Gastrocnemius medialis (tissue), 4 donors: Measurements from ENCODE around the gene SKAP2. TPM values are rescaled to one million over a fixed set of nuclear protein-coding genes. Genes with fewer than 3 reads are reported as not detected.

Experiments used
- ATAC-seq, 2 donors: fragments of 150-250 bp; one replicate each; pipeline ENCODE4 v1.9.1; 2016
- DNase-seq, 2 donors: peaks; one replicate each; pipeline ENCODE4 v3.0.0-alpha.2; 2019
- H3K27ac ChIP-seq, 4 donors: fragments of 200-600 bp; sonication (generic); 1 replicate in 1 of 4; 2 replicates in 3 of 4; pipeline ENCODE4 v1.5.1; 2016 to 2018; ENCODE audit warnings: mild to moderate bottlenecking in 2 of 4, moderate library complexity in 1 of 4
- H3K27me3 ChIP-seq, 3 donors: fragments of 200-600 bp; sonication (generic) in 2 of 3; 1 replicate in 1 of 3; 2 replicates in 2 of 3; pipeline versions ENCODE4 v1.5.1 to v1.6.0; 2016 to 2019; ENCODE audit warnings: mild to moderate bottlenecking in 1 of 3, moderate library complexity in 1 of 3
- H3K36me3 ChIP-seq, 2 donors: fragments of 200-600 bp; sonication (generic) in 1 of 2; one replicate each; pipeline ENCODE4 v1.5.1; 2017 to 2018
- H3K4me1 ChIP-seq, 2 donors: fragments of 200-600 bp; sonication (generic) in 1 of 2; one replicate each; pipeline ENCODE4 v1.5.1; 2016 to 2017; ENCODE audit warnings: mild to moderate bottlenecking in 2 of 2
- H3K4me3 ChIP-seq, 4 donors: fragments of 200-600 bp; sonication (generic) in 3 of 4; 1 replicate in 1 of 4; 2 replicates in 3 of 4; pipeline ENCODE4 v1.5.1; 2016 to 2019; ENCODE audit warnings: mild to moderate bottlenecking in 2 of 4
- H3K9me3 ChIP-seq, 3 donors: fragments of 200-600 bp; sonication (generic) in 2 of 3; 1 replicate in 1 of 3; 2 replicates in 2 of 3; pipeline ENCODE4 v1.5.1; 2016 to 2019
- POLR2A ChIP-seq, 2 donors: fragments of 450-650 bp; IDR thresholded peaks; one replicate each; pipeline ENCODE4 v1.6.1; 2017; ENCODE audit warnings: antibody characterized with exemption in 2 of 2, mild to moderate bottlenecking in 2 of 2, moderate library complexity in 2 of 2
- in situ Hi-C, 4 donors: fragments of 200-750 bp; cut with MboI; loops; one replicate each; pipeline versions ENCODE4 v1.15.0 to v1.8.0; 2017; ENCODE audit warnings: low sequenced_read_pairs in 4 of 4
- intact Hi-C: fragments of 100-400 bp; cut with DNase I; formaldehyde crosslinking; loops from one replicate; pipeline ENCODE4 v1.15.1; 2023; ENCODE audit warnings: low total_unique reads
- total RNA-seq, 4 donors: library from RNA; depleted of rRNA; stranded (reverse); fragments of >200 nt; gene quantifications; one replicate each; pipeline versions ENCODE4 v1.1.0 to v1.2.3, GENCODE V29; 2016
- TF ChIP-seq, protein P1 (sequence below), 5 experiments: fragments of 450-650 bp in 3 of 5; fragments of 200-600 bp in 2 of 5; sonication (generic) in 2 of 5; IDR thresholded peaks in 4 of 5; conservative IDR thresholded peaks in 1 of 5; 1 replicate in 4 of 5; 2 replicates in 1 of 5; pipeline ENCODE4 v1.5.1; 2016 to 2019; ENCODE audit warnings: antibody characterized with exemption in 5 of 5, mild to moderate bottlenecking in 3 of 5, moderate library complexity in 3 of 5

Gene SKAP2
- total RNA-seq, 4 donors from 2014 or later = 6.1 to 23.5 (median 17.1) TPM

DNA sequence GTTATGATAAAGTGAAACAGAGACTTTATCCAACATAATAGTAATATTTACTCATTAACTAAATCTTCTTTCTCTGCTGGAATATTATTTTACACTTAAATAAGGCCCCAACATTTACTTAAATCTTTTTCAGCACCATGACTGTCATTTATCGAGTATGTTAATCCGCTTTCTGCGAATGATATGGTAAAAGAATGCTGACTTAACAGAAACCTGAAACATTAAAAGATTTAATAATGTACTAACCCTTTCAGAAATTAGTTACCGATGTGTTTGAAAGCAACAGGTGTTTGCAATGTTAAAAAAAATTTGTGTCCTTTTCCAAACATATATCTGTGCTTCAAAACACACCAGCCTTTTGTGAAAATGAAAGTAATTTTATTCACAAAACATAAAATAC is 190.5 kb downstream of the SKAP2 start:
- no peak for ATAC-seq
- H3K27ac ChIP-seq = no peak overlapping the region
- no peaks in the 10 kb centered on the region for H3K27me3 ChIP-seq
- no peak overlapping the region for H3K4me3 ChIP-seq
- no peaks in the 10 kb centered on the region for H3K36me3 ChIP-seq
- intact Hi-C loops = no loop called here
- in situ Hi-C loops = loop anchor here in 3 of 4 donors (5.0 to 25.0 kb wide), 2 partner anchors 307 to 587 kb away; no protein-coding TSS in a partner anchor
- TF ChIP-seq, protein P1, sequence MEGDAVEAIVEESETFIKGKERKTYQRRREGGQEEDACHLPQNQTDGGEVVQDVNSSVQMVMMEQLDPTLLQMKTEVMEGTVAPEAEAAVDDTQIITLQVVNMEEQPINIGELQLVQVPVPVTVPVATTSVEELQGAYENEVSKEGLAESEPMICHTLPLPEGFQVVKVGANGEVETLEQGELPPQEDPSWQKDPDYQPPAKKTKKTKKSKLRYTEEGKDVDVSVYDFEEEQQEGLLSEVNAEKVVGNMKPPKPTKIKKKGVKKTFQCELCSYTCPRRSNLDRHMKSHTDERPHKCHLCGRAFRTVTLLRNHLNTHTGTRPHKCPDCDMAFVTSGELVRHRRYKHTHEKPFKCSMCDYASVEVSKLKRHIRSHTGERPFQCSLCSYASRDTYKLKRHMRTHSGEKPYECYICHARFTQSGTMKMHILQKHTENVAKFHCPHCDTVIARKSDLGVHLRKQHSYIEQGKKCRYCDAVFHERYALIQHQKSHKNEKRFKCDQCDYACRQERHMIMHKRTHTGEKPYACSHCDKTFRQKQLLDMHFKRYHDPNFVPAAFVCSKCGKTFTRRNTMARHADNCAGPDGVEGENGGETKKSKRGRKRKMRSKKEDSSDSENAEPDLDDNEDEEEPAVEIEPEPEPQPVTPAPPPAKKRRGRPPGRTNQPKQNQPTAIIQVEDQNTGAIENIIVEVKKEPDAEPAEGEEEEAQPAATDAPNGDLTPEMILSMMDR (IDR thresholded peaks at IDR 0.05 in 4 of 5, conservative IDR thresholded peaks at IDR 0.05 in 1 of 5) = no peak
- no peak for TF ChIP-seq POLR2A (IDR thresholded peaks at IDR 0.05)
- DNase-seq = no peak
- no peaks in the 10 kb centered on the region for H3K4me1 ChIP-seq
- H3K9me3 ChIP-seq = no peaks in the 10 kb centered on the region

DNA sequence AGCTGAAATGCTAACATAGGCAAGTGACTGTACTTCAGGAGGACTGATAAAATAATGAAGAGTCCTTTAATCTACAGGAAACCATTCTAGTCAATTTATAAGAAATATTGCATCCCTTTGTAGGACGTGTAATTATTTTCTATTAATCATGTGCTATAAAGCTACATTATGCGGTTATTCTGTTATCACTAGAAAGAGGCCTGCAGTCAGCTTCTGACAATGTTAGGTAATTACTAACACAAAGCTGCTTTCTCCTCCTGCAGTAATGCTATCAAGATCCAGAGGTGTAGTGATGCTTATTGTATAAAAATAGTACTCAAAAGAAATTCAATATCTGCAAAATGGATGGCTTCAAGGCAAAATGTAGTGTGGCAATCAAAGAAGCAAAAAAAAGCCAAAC is 191.1 kb downstream of the SKAP2 start:
- DNase-seq (no peak), ATAC-seq (no peak)
- Histone ChIP-seq H3K9me3 (no peaks in the 10 kb centered on the region), H3K36me3 (no peaks in the 10 kb centered on the region), H3K27ac (no peak overlapping the region), H3K27me3 (no peaks in the 10 kb centered on the region), H3K4me1 (no peaks in the 10 kb centered on the region), H3K4me3 (no peak overlapping the region)
- in situ Hi-C loops (loop anchor here in 3 of 4 donors (5.0 to 25.0 kb wide), 2 partner anchors 306 to 586 kb away; no protein-coding TSS in a partner anchor), intact Hi-C loops (no loop called here)
- TF ChIP-seq, protein P1 (IDR thresholded peaks at IDR 0.05 in 4 of 5, conservative IDR thresholded peaks at IDR 0.05 in 1 of 5) = no peak
- TF ChIP-seq POLR2A (IDR thresholded peaks at IDR 0.05) = no peak

DNA sequence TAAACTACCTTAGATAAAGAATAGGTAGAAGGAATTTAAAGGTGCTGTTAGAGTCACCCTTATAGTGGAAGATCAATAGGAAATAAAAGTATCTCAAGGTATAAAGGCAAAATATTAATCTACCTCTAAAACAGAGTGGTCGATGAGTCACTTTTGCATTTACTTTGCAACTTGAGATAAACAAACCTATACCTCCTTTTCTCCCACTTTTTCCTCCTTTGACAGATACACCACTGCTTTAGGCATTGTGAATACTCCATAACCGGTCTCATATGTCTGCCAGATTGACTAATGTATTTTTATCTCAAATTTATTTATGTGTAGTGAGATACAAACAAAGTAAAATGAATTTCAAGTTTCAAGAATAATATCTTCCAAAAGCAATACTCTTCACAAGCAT is 193.5 kb downstream of the SKAP2 start:
- TF ChIP-seq, protein P1 (IDR thresholded peaks at IDR 0.05 in 4 of 5, conservative IDR thresholded peaks at IDR 0.05 in 1 of 5) = no peak
- TF ChIP-seq POLR2A (IDR thresholded peaks at IDR 0.05) = no peak
- H3K4me3 ChIP-seq = no peak overlapping the region
- no peaks in the 10 kb centered on the region for H3K27me3 ChIP-seq
- in situ Hi-C loops (loop anchor here in 3 of 4 donors (5.0 to 25.0 kb wide), 2 partner anchors 304 to 584 kb away; no protein-coding TSS in a partner anchor), intact Hi-C loops (no loop called here)
- H3K9me3 ChIP-seq = no peaks in the 10 kb centered on the region
- no peak for DNase-seq
- no peak overlapping the region for H3K27ac ChIP-seq
- peaks cover 0 to 5% of the 10 kb centered on the region in 2 donors for H3K4me1 ChIP-seq
- no peak for ATAC-seq
- H3K36me3 ChIP-seq = no peaks in the 10 kb centered on the region

DNA sequence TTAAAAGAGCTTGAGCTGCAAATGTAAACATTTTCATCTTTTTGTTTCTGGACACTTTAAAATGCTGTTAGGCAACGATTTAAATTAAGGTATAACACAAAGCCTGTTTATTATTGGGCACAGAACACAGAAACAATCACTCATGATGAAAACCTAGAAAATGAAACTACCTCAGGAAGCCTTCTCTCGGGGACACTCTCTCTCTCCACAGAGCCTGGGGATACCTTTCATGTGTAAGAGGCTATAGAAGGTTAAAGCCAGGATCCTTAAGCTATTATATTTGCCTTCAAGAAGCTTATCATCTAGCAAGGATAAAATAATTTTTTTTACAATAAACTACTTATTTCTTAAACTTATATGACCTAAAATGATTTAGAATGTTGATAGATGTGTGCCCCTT is 194.1 kb downstream of the SKAP2 start:
- no peak for TF ChIP-seq POLR2A (IDR thresholded peaks at IDR 0.05)
- TF ChIP-seq, protein P1 (IDR thresholded peaks at IDR 0.05 in 4 of 5, conservative IDR thresholded peaks at IDR 0.05 in 1 of 5) = no peak
- Histone ChIP-seq H3K4me1 (peaks cover 0 to 5% of the 10 kb centered on the region in 2 donors), H3K4me3 (no peak overlapping the region), H3K27ac (no peak overlapping the region), H3K9me3 (no peaks in the 10 kb centered on the region), H3K27me3 (no peaks in the 10 kb centered on the region), H3K36me3 (no peaks in the 10 kb centered on the region)
- DNase-seq (no peak), ATAC-seq (no peak)
- in situ Hi-C loops = loop anchor here in 3 of 4 donors (5.0 to 25.0 kb wide), 2 partner anchors 303 to 583 kb away; no protein-coding TSS in a partner anchor
- intact Hi-C loops = no loop called here
